NB4 (cell line): Measurements from ENCODE around the gene ZEB2.

Experiments used
- CTCF ChIP-seq: IDR thresholded peaks from one replicate; pipeline ENCODE4 v1.5.1; 2012; ENCODE audit warnings: low read depth, low read length
- POLR2A ChIP-seq: IDR thresholded peaks from 2 replicates; pipeline ENCODE4 v1.6.1; 2011; ENCODE audit warnings: mild to moderate bottlenecking; ENCODE audit not compliant: insufficient read length; ENCODE audit errors: extremely low read depth

- no peak for TF ChIP-seq CTCF
- TF ChIP-seq POLR2A: no peak
Measured at GRCh38 chr2:144474017-144474416, 45.9 kb downstream of the ZEB2 start.
